A673 (cell line): ENCODE data around the gene PDIK1L. TPM values are rescaled to one million over a fixed set of nuclear protein-coding genes. Genes with fewer than 3 reads are reported as not detected.

Experiments
- Bru-seq: library from RNA; stranded (reverse); fragments of 400-500 nt; gene quantifications from one replicate; lab custom pipeline; 2021; lab: Mats Ljungman, UMichigan
- BruChase-seq, 2 experiments: library from RNA; stranded (reverse); fragments of 400-500 nt; gene quantifications; one replicate each; lab custom pipeline; 2021; lab: Mats Ljungman, UMichigan
- BruUV-seq: library from RNA; stranded (reverse); fragments of 400-500 nt; replicated peaks from 2 replicates; lab custom pipeline; 2021; lab: Mats Ljungman, UMichigan
- CTCF ChIA-PET: fragments of 300-600 bp; sonication (Branson Sonifier 250); formaldehyde crosslinking; loops from one replicate; lab custom pipeline; 2022; ENCODE audit warnings: antibody characterized with exemption; lab: Charles Lee
- POLR2A ChIA-PET: fragments of 300-600 bp; sonication (Branson Sonifier 250); formaldehyde crosslinking; loops from one replicate; lab custom pipeline; 2022; ENCODE audit warnings: antibody characterized with exemption; ENCODE audit not compliant: low non-redundant PET; lab: Charles Lee
- DNase-seq: peaks from one replicate; pipeline ENCODE4 v3.0.0-alpha.2; 2015; ENCODE audit warnings: low spot score
- H3K27ac ChIP-seq: fragments of 200-600 bp; sonication (generic); 2 replicates; pipeline ENCODE4 v1.5.1; 2016; ENCODE audit warnings: mixed run types, low read depth, mild to moderate bottlenecking, mixed read lengths, antibody characterized with exemption, low read length; ENCODE audit not compliant: poor library complexity, severe bottlenecking
- H3K27me3 ChIP-seq: fragments of 200-600 bp; sonication (generic); replicated peaks from 2 replicates; pipeline ENCODE4 v1.6.1; 2017; ENCODE audit warnings: mixed run types, low read depth, mild to moderate bottlenecking, mixed read lengths, antibody characterized with exemption, low read length; ENCODE audit not compliant: insufficient read depth, poor library complexity
- H3K36me3 ChIP-seq: fragments of 200-600 bp; sonication (generic); 2 replicates; pipeline ENCODE4 v1.6.1; 2016; ENCODE audit warnings: mixed run types, mild to moderate bottlenecking, mixed read lengths, antibody characterized with exemption, low read length; ENCODE audit not compliant: insufficient read depth, poor library complexity, severe bottlenecking
- H3K4me1 ChIP-seq: fragments of 200-600 bp; sonication (generic); 2 replicates; pipeline ENCODE4 v1.6.1; 2017; ENCODE audit warnings: mixed run types, mild to moderate bottlenecking, mixed read lengths, antibody characterized with exemption, low read length; ENCODE audit not compliant: insufficient read depth, poor library complexity, severe bottlenecking
- H3K4me3 ChIP-seq: fragments of 200-600 bp; sonication (generic); 2 replicates; pipeline ENCODE4 v1.5.1; 2016; ENCODE audit warnings: low read depth, mixed run types, mild to moderate bottlenecking, mixed read lengths, low read length; ENCODE audit not compliant: poor library complexity, severe bottlenecking
- H3K9me3 ChIP-seq: fragments of 200-600 bp; sonication (generic); 2 replicates; pipeline ENCODE4 v1.6.1; 2016; ENCODE audit warnings: mixed run types, low read depth, mild to moderate bottlenecking, mixed read lengths, antibody characterized with exemption, low read length; ENCODE audit not compliant: poor library complexity, severe bottlenecking
- EZH2 ChIP-seq: fragments of 200-600 bp; sonication (generic); IDR thresholded peaks from 2 replicates; pipeline ENCODE4 v1.6.1; 2017; ENCODE audit warnings: borderline replicate concordance, low read depth, mild to moderate bottlenecking, mixed read lengths, antibody characterized with exemption, low read length; ENCODE audit not compliant: poor library complexity, severe bottlenecking
- intact Hi-C: fragments of 100-400 bp; cut with micrococcal nuclease; formaldehyde crosslinking; loops from one replicate; pipeline ENCODE4 v1.10.0; 2022; ENCODE audit not compliant: unreplicated experiment
- long read RNA-seq: library from polyadenylated mRNA; stranded (forward); transcript quantifications from one replicate; pipeline ENCODE4 v2.0.0, GENCODE V29; 2022
- total RNA-seq: library from RNA; stranded (reverse); gene quantifications from 2 replicates; pipeline ENCODE4 v1.2.3, GENCODE V29; 2021
- TF ChIP-seq, protein P1 (sequence below): fragments of 300-800, 200-600 bp; sonication (generic); conservative IDR thresholded peaks from 2 replicates; pipeline ENCODE4 v1.5.1; 2017; ENCODE audit warnings: low read depth, mild to moderate bottlenecking, antibody characterized with exemption, low read length, moderate library complexity, mixed read lengths

Gene PDIK1L
- total RNA-seq (12.9 and 13.4 TPM in 2 replicates), Bru-seq, nascent RNA (percentile 79 among the genes with signal in this experiment), BruChase-seq, experiment 1, labeled RNA remaining after a 2-hour chase (percentile 89 among the genes with signal in this experiment), BruChase-seq, experiment 2, labeled RNA remaining after a 6-hour chase (percentile 61 among the genes with signal in this experiment)
- long read RNA-seq, full-length matches to known transcripts, result 30 of 35 reads
- long read RNA-seq, partial matches to known transcripts, result 1 of 35 reads
- long read RNA-seq, other reads (novel, unspliced or antisense), result 4 of 35 reads

DNA sequence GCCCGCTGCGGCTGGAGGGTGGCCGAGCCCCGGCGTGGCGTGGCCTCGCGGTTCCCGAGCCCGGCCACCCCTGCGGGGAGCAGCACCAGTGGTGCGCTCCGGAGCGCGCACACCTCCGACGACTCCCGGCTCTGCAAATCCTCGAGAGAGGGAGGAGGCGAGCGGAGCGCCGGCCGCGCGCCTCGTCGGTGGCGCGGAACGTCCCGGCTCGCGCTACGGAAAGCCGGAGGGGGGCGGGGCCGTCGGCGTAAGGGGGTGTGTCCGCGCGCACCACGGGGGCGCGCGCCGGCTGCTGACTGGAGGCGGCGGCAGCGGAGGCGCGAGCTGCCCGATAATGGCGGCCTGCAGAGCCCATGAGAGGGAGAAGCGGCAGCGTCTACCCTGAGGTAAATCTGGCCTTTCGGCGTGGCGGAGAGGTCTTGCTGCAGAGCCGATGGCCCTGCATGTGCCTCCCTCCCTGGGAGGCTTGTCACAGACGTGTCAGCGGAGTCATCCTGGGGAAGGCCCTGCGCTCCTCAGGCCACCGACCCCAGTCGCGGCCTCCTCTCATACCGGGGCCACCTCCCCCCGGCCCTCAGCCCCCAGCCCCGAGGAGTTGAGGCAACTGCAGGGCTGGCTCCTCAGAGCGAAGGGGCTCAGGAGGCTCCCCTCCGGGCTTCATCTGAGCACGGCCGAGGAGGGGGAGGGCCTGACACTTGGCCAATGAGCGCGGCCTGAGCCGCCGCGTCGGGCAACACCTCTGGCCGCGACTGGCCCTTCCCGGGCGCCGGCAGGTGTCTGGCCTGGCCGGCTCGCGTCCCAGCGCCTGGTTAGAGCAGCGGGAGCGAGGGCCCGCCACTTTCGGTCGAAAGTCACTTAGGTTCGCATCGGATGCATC lies at the start of gene PDIK1L:
PDIK1L (plus strand) TSS at position 295 of the 877 bp plus-strand sequence. CDS start 2,485 bp downstream, outside the sequence.
- TF ChIP-seq, protein P1, sequence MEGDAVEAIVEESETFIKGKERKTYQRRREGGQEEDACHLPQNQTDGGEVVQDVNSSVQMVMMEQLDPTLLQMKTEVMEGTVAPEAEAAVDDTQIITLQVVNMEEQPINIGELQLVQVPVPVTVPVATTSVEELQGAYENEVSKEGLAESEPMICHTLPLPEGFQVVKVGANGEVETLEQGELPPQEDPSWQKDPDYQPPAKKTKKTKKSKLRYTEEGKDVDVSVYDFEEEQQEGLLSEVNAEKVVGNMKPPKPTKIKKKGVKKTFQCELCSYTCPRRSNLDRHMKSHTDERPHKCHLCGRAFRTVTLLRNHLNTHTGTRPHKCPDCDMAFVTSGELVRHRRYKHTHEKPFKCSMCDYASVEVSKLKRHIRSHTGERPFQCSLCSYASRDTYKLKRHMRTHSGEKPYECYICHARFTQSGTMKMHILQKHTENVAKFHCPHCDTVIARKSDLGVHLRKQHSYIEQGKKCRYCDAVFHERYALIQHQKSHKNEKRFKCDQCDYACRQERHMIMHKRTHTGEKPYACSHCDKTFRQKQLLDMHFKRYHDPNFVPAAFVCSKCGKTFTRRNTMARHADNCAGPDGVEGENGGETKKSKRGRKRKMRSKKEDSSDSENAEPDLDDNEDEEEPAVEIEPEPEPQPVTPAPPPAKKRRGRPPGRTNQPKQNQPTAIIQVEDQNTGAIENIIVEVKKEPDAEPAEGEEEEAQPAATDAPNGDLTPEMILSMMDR, result no peak
- TF ChIP-seq EZH2, result no peak
- Histone ChIP-seq H3K4me1 (peaks cover 9% of the 10 kb centered on the region), H3K27me3 (no peaks in the 10 kb centered on the region), H3K36me3 (peaks cover 21% of the 10 kb centered on the region), H3K27ac (peak within 1 kb of the TSS; percentile 97), H3K4me3 (peak within 1 kb of the TSS; percentile 99), H3K9me3 (no peaks in the 10 kb centered on the region)
- no TSS peak for BruUV-seq
- intact Hi-C loops, result no loop called here
- peak; percentile 97 for DNase-seq
- CTCF ChIA-PET, result interaction anchor here (0.6 kb wide), 1 partner anchor 292 kb away, joined by 3 read pairs; the partner anchor contains the start of gene MTFR1L
- POLR2A ChIA-PET, result interaction anchor here (0.6 kb wide), 1 partner anchor 18 kb away, joined by 3 read pairs; no protein-coding TSS in a partner anchor

- intact Hi-C loops, result no loop called here
- H3K27me3 ChIP-seq, result peaks cover 15% of the 10 kb centered on the region
Observed at GRCh38 chr1:26064553-26064952, 47.1 kb upstream of the PDIK1L start.

DNA sequence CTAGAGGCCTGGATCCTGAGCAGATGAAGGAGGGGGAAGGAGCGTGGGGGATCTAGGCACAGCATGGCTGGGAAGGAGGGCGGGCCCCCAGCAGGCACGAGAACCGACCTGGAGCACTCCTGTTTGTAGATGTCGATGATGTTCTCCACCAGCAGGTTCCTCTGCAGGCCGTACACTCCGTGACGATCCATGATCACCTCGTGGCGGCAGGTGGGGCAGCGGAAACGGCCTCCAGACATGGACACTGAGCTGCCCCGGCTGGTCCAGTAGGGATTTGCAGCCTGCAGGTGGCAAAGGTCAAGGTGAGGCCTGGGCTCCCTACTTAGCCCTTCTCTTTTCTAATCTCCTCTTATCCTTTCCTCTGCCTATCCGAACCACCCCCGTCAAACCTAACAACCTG lies 45.5 kb upstream of the PDIK1L start:
- TF ChIP-seq EZH2, result no peak
- TF ChIP-seq, protein P1, result no peak
- Histone ChIP-seq H3K4me3 (no peak overlapping the region), H3K36me3 (no peaks in the 10 kb centered on the region), H3K4me1 (no peaks in the 10 kb centered on the region), H3K27ac (no peak overlapping the region), H3K9me3 (no peaks in the 10 kb centered on the region), H3K27me3 (peaks cover 13% of the 10 kb centered on the region)
- DNase-seq, result no peak
- POLR2A ChIA-PET, result no interaction called here
- intact Hi-C loops, result no loop called here
- CTCF ChIA-PET, result no interaction called here
- BruUV-seq, result no TSS peak

More at GRCh38 chr1:26064553-26064952, 47.1 kb upstream of the PDIK1L start:
- H3K4me1 ChIP-seq, result no peaks in the 10 kb centered on the region
- no peak for DNase-seq
- TF ChIP-seq, protein P1, result no peak
- TF ChIP-seq EZH2, result no peak
- no peak overlapping the region for H3K4me3 ChIP-seq
- CTCF ChIA-PET, result no interaction called here
- H3K27ac ChIP-seq, result no peak overlapping the region
- no peaks in the 10 kb centered on the region for H3K9me3 ChIP-seq
- no peaks in the 10 kb centered on the region for H3K36me3 ChIP-seq
- BruUV-seq, result no TSS peak
- POLR2A ChIA-PET, result interaction anchor here (0.6 kb wide), 1 partner anchor 98 kb away, joined by 4 read pairs; no protein-coding TSS in a partner anchor
